DND-41 (cell line): ENCODE data around the gene CCDC117.
A peak's percentile ranks its signal among the peaks of the same experiment; 100 is the strongest.

Source experiments
- ATAC-seq: fragments of 200-7000 bp; cut with Tn5 transposase; 3 replicates; pipeline ENCODE4 v1.9.1; 2021; ENCODE audit warnings: low read depth; ENCODE audit not compliant: insufficient read depth
- DNase-seq: peaks from one replicate; pipeline ENCODE4 v3.0.0-alpha.2; 2020
- H2AFZ ChIP-seq: 2 replicates; pipeline ENCODE4 v1.6.0; 2012; ENCODE audit warnings: low read depth, low read length
- H3K27ac ChIP-seq: 2 replicates; pipeline ENCODE4 v1.5.1; 2012; ENCODE audit warnings: low read length, inconsistent platforms
- H3K27me3 ChIP-seq: fragments of 200-600 bp; sonication (generic); 2 replicates; pipeline ENCODE4 v1.6.0; 2012; ENCODE audit warnings: low read length, mild to moderate bottlenecking, inconsistent platforms; ENCODE audit not compliant: insufficient read depth, poor library complexity
- H3K36me3 ChIP-seq: 2 replicates; pipeline ENCODE4 v1.5.1; 2012; ENCODE audit warnings: low read length, inconsistent platforms; ENCODE audit not compliant: insufficient read depth
- H3K4me1 ChIP-seq: 2 replicates; pipeline ENCODE4 v1.5.1; 2012; ENCODE audit warnings: mild to moderate bottlenecking, low read length; ENCODE audit not compliant: insufficient read depth
- H3K4me2 ChIP-seq: 2 replicates; pipeline ENCODE4 v1.6.0; 2012; ENCODE audit warnings: mild to moderate bottlenecking, moderate library complexity, low read length, inconsistent platforms; ENCODE audit not compliant: insufficient read depth
- H3K4me3 ChIP-seq, 2 experiments: fragments of 200-600 bp in 1 of 2; shearing (Covaris generic) in 1 of 2; 2 replicates each; pipeline ENCODE4 v1.5.1; 2012 to 2016; ENCODE audit warnings: inconsistent platforms in 2 of 2, low read length in 2 of 2, mild to moderate bottlenecking in 2 of 2, low read depth in 1 of 2, moderate library complexity in 1 of 2
- H3K79me2 ChIP-seq: 2 replicates; pipeline ENCODE4 v1.6.0; 2012; ENCODE audit warnings: low read length, inconsistent platforms; ENCODE audit not compliant: insufficient read depth
- H3K9ac ChIP-seq: 2 replicates; pipeline ENCODE4 v1.6.0; 2012; ENCODE audit warnings: low read depth, mild to moderate bottlenecking, inconsistent platforms, low read length, moderate library complexity
- H3K9me3 ChIP-seq: 2 replicates; pipeline ENCODE4 v1.5.1; 2012; ENCODE audit warnings: low read length, moderate library complexity, mild to moderate bottlenecking, inconsistent platforms; ENCODE audit not compliant: insufficient read depth, severe bottlenecking
- H4K20me1 ChIP-seq: 2 replicates; pipeline ENCODE4 v1.6.0; 2012; ENCODE audit warnings: low read length; ENCODE audit not compliant: insufficient read depth
- CTCF ChIP-seq: IDR thresholded peaks from 2 replicates; pipeline ENCODE4 v1.5.1; 2012; ENCODE audit warnings: borderline replicate concordance, low read length, moderate library complexity, mild to moderate bottlenecking; ENCODE audit not compliant: poor library complexity, severe bottlenecking; ENCODE audit errors: extremely low read depth
- EZH2 ChIP-seq: IDR thresholded peaks from 3 replicates; pipeline ENCODE4 v1.6.1; 2012; ENCODE audit warnings: borderline replicate concordance, low read depth, mild to moderate bottlenecking, moderate library complexity, low read length, inconsistent platforms; ENCODE audit not compliant: severe bottlenecking

The CCDC117 gene

DNA sequence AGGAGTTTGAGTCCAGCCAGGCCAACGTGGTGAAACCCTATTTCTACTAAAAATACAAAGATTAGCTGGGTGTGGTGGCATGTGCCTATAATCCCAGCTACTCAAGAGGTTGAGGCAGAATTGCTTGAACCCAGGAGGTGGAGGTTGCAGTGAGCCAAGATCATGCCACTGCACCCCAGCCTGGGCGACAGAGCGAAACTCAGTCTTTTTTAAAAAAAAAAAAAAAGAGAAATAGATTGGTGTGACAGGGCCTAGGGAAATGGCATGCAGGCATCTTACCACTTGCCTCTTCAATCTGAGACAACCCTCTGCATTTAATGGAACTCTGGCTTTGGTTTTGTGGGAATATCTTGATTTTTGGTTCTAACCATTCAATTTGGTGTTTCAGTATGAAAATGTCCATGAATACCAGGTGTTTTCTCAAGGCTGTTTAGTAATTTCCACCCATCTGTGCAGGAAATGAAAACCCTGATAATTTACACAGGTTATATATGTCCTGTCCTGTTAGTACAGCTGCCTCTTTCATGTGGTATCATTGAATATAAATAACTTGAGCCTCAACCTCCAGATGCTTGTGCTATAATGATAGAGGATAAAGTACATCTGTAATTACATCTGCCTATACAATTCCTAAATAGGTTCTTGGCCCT is 19.5 kb downstream of the CCDC117 start:
- Histone ChIP-seq H3K36me3 (peaks cover 76% of the 10 kb centered on the region), H3K9me3 (no peaks in the 10 kb centered on the region), H3K9ac (peak overlapping the region; percentile 43), H3K27ac (peak overlapping the region; percentile 87), H2AFZ (no peak overlapping the region), H3K4me1 (peaks cover 82% of the 10 kb centered on the region), H3K27me3 (no peaks in the 10 kb centered on the region), H3K4me2 (peak overlapping the region; percentile 47), H4K20me1 (peaks cover 46% of the 10 kb centered on the region), H3K4me3 (no peak overlapping the region), H3K79me2 (peaks cover 77% of the 10 kb centered on the region)
- peak; percentile 41 for DNase-seq
- no peak for TF ChIP-seq CTCF
- TF ChIP-seq EZH2 = no peak
- peak; percentile 69 for ATAC-seq

DNA sequence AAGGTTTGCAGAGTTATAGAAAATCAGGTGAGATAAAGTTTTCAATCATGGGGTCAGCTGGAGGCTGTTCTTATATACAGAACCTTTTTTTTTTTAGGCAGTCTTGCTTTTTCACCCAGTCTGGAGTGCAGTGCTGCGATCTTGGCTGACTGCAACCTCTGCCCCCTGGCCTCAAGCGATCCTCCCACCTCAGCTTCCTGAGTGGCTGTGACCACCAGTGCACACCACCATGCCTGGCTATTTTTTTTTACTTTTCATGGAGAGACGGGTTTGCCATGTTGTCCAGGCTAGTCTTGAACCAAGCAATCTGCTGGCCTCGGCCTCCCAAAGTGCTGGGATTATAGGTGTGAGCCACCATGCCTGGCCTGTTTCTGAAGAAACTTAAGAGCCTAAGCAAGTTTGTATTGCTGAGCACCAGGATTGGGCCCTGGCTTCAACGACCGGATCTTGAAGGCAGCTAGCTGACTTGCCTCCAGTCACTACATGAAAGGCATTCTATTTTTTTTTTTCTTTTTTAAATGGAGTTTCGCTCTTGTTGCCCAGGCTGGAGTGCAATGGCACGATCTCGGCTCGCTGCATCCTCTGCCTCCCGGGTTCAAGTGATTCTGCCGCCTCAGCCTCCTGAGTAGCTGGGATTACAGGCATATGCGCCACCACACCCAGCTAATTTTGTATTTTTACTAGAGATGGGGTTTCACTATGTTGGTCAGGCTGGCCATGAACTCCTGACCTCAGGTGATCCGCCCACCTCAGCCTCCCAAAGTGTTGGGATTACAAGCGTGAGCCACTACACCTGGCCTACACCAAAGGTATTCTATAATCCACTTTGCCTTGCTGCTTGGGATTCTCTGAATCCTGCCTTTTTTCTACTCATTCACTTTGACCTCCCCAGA is 20.2 kb downstream of the CCDC117 start:
- Histone ChIP-seq H3K36me3 (peaks cover 75% of the 10 kb centered on the region), H3K9ac (peak overlapping the region; percentile 43), H3K79me2 (peaks cover 78% of the 10 kb centered on the region), H3K4me1 (peaks cover 87% of the 10 kb centered on the region), H3K27ac (peak overlapping the region; percentile 87), H3K9me3 (no peaks in the 10 kb centered on the region), H4K20me1 (peaks cover 51% of the 10 kb centered on the region), H3K4me2 (peak overlapping the region; percentile 47), H2AFZ (no peak overlapping the region), H3K4me3 (no peak overlapping the region), H3K27me3 (no peaks in the 10 kb centered on the region)
- ATAC-seq (peak; percentile 60), DNase-seq (peak; percentile 73)
- TF ChIP-seq CTCF (no peak), EZH2 (no peak)

DNA sequence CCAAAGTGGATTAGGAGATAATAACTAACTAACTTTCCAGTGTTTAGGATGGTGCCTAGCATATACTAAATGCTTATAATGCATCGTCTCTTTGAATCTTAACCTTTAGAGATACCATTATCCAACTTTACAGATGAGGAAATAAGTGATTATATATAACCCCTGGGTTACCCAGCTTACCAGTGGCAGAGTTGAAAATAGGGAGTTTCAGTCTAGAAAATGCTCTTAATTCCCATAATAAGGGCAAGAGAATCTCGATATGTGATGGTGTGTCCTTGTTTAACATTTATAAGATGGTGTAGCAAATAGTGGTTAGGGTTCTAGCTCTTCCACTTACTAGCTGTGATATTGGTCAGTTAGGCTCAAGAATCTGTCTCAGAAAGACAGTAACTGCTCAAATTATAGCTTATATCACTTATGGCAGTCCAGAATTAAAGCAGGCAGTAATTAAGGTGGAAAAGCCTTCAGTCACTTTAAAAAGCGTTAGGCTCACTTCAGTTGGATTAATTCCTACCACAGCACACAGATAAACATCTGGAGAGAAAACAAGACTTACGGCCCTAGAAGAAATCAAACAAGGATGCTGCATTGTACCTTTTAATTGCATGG is 21.6 kb downstream of the CCDC117 start:
- no peak for DNase-seq
- Histone ChIP-seq H3K79me2 (peaks cover 78% of the 10 kb centered on the region), H3K9me3 (no peaks in the 10 kb centered on the region), H2AFZ (no peak overlapping the region), H3K4me3 (peak overlapping the region in 1 of 2 experiments; percentile 65; a peak in 1 of 4 replicates), H3K27me3 (no peaks in the 10 kb centered on the region), H3K4me2 (peak overlapping the region; percentile 64), H3K9ac (peak overlapping the region; percentile 98; the same call in 1 of the 2 replicates), H3K4me1 (peaks cover 86% of the 10 kb centered on the region), H4K20me1 (peaks cover 60% of the 10 kb centered on the region), H3K36me3 (peaks cover 76% of the 10 kb centered on the region), H3K27ac (peak overlapping the region; percentile 49)
- no peak for ATAC-seq
- no peak for TF ChIP-seq CTCF
- no peak for TF ChIP-seq EZH2
